ENCODE measurements around the gene KLHL2.
A peak's percentile ranks its signal among the peaks of the same experiment; 100 is the strongest.
"Not testable (repeated sequence)": the region's sequence is repeated elsewhere in the genome, so short reads cannot be mapped to it uniquely, and the experiment has no call there.

Gene KLHL2

DNA sequence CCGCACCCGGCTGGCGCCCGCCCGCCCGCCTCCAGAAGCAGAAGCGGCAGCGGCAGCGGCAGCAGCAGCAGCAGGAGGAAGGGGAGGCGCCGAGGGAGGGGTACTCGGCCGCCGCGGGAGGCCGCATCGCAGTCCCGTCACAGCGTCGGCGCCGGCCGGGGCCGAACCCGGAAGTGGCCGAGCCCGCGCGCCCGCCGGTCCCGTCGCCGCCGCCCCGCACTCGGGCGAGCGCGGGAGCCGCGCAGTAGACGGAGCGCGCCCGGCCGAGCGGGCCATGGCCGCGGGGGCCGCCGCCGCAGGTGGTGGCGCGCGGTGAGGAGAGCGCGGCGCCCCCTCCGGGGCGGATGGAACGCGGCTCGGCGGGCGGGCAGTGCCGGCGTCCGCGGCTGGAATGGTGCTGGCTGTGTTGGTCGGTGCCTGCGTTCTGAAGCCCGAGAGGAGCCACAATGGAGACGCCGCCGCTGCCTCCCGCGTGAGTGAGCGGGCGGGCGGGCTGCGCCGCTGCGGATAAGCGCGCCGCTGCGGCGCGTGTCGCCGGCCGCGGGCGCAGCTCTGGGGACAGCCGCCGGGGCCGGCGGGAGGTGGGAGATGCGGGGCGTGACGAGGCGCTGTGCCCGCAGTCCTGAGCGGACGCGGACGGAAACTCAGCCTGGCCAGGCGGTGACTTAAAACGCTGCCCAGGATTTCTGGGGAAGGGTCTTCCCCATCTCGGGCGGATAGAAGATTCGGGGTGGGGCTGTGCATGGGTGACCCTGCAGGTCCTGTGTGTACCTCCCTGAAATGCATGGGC lies at the start of gene KLHL2:
Gene KLHL2, plus strand, starts transcription at position 131 of the 790 bp plus-strand sequence. Its CDS starts 316 bp downstream, at position 447.
- peak; percentile 67 for DNase-seq (ENCODE audit: low read depth)

- no peak for DNase-seq (ENCODE audit: low read depth)
Measured at GRCh38 chr4:165158762-165159161, 48.6 kb upstream of the KLHL2 start.

DNA sequence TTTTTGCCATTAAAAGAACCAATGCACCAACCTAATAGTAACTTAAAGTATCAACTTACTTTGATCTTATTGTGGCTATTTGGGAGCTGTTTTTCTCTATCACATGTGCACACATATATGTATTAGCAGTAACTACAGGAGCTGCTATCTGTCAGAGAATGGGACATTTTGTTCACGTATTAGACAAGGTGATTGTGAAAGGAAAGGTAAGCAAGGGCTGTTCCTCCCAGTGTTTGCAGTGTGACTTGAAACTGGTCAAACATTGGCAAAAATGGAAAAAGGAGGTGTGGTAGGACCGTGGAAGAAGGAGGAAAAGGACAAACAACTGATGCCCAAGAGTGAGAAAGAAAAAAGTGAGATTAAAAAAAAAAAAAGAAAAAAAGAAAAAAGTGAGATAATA lies 43.1 kb upstream of the KLHL2 start:
- DNase-seq (ENCODE audit: low read depth) = no peak

DNA sequence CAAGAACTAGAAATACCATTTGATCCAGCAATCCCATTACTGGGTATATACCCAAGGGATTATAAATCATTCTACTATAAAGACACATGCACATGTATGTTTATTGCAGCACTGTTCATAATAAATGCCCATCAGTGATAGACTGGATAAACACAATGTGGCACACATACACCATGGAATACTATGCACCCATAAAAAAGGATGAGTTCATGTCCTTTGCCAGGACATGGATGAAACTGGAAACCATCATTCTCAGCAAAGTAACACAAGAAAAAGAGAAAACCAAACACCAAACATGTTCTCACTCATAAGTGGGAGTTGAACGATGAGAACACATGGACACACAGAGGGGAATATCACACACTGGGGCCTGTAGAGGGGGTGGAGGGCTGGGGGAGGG lies 40.5 kb upstream of the KLHL2 start:
- DNase-seq (ENCODE audit: low read depth) = not testable (repeated sequence)

- no peak for DNase-seq (ENCODE audit: low read depth)
Measured at GRCh38 chr4:165167650-165168049, 39.7 kb upstream of the KLHL2 start.

DNA sequence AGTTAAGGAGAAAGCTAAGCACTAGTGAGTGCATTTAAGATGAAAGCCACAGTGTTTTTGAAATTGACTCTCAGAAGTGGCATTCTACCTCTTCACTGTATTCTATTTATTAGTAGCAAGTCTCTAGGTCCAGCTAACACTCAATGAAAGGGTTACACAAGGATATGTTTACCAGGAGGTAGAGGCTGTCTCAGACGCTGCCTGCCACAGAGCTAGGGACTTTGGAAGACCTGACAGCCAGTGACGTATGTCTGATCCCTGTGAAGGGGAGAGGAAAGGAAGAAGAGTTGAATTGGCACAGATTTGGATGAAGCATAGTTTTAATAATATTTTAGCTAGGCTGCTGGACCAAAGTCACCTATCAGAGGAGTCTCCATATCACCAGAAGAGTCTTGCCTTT lies 36.5 kb upstream of the KLHL2 start:
- no peak for DNase-seq (ENCODE audit: low read depth)

GRCh38 chr4:165175470-165175869 lies 31.9 kb upstream of the KLHL2 start:
- not testable (repeated sequence) for DNase-seq (ENCODE audit: low read depth)

DNA sequence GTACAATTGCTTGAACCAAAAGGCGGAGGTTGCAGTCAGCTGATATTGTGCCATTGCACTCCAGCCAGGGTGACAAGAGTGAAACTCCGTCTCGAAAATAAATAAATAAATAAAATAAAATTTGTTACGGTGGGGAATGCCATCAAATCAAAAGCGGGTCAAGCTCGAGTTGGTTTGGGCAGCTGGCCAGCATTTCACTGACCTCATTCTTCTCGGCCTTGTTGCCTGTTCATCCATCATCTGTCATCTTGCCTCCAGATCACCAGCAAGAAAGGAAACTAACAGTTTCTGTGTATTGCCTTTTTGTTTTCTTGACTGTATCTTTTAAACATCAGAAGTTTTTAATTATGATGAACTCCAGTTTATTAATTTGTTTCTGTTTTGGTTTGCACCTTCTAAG lies 31.5 kb upstream of the KLHL2 start:
- peak; percentile 25 for DNase-seq (ENCODE audit: low read depth)

DNA sequence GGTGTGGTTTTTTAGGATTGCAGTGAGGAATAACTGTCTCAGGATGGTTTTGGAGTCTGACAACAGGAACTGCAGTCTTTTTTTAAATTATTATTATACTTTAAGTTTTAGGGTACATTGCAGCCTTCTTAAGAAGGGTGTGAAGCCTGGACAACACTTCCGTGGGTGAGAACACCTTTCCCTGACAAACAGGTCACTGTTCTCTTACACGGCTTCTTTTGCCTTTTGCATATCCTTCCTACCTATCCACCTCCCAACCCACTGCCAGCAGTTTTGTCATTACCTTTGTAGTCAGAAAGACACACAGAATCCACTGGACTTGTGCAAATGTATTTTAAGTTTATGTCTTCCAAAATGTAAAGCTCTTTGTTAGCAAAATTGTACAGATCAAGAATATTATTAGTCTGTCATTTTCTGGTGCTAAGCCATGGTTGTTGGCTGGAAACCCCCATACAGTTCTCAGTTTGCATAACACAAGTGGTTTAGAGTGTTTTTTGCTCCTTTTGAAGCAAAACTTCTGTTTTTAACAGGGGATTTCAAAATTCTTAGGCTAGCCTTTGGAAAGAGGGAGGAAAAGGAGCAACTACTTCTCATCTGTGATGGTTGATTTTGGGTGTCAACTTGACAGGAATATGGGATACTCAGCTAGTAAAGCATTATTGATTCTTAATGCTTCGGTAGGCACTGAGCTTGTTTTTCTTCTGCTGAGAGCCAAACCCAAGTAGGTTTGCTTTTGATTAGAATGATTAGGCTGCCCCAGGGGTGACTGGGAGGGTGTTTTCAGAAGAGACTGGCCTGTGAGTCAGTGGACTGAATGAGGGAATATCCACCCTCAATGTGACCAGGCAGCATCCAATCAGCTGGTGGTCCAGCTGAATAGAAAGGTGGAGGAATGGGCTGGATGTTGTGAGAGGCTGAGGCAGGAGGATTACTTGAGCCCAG lies 29.4 kb upstream of the KLHL2 start:
- no peak for DNase-seq (ENCODE audit: low read depth)

GRCh38 chr4:165184220-165184619 lies 23.1 kb upstream of the KLHL2 start:
- no peak for DNase-seq (ENCODE audit: low read depth)

- not testable (repeated sequence) for DNase-seq (ENCODE audit: low read depth)
Measured at GRCh38 chr4:165184998-165185397, 22.4 kb upstream of the KLHL2 start.

GRCh38 chr4:165185448-165185847 lies 21.9 kb upstream of the KLHL2 start:
- DNase-seq (ENCODE audit: low read depth) = no peak

DNA sequence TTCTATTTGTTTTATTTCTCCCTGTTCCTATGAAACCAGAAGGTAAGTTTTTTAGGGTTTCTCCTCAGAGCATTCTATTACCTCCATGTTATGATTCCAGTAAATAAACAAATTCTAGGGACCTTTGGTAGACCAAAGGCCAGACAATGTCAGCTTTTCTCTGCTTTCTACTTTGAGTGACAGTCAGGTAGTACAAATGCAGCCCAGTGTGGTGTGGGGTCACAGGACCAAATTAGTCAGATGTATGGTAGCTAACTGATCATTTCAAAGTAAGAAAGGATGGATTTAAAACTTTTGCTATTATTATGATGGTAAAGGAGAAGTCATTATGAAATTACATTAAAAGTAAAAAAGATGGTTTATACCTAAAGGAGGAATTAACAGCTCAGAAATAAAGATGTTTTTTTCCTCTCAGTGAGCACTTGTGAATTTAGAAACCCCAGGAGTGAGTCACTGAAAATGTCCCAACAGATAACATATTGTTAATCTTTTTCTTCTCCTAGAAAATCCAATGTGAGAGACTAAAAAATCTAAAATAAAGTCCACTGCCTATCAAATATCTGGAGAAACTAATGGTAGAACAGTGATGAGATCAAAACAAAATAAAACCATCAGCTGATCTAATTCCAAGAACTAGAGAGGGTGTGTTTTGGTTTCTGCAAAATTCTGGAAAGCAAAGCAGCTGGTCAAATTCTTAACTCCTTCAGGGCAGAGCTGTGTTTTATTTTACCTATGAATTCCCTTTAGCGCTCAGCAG lies 16.6 kb upstream of the KLHL2 start:
- peak; percentile 22 for DNase-seq (ENCODE audit: low read depth)

GRCh38 chr4:165191348-165191656 lies 16.1 kb upstream of the KLHL2 start:
- DNase-seq (ENCODE audit: low read depth) = no peak

- no peak for DNase-seq (ENCODE audit: low read depth)
Measured at GRCh38 chr4:165191814-165192499, 15.4 kb upstream of the KLHL2 start.

DNA sequence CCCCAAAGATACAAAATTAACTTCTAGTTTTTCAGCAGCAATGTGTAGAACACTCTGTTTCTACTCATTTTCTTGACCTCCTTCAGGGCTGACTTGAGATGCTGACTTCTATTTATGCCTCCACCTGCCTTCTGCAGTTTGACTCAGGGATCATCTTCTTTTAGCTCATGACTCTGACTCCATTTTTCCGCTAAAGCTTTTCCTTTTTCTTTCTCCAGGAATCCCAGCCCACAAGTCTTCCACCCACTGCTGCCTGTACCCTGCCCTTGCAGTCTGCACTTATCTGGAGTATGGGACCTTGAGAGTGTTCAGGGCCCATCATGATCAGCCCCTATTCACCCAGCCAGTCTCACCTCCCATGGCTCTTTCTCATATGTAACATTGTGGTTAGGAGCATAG lies 14.9 kb upstream of the KLHL2 start:
- no peak for DNase-seq (ENCODE audit: low read depth)

DNA sequence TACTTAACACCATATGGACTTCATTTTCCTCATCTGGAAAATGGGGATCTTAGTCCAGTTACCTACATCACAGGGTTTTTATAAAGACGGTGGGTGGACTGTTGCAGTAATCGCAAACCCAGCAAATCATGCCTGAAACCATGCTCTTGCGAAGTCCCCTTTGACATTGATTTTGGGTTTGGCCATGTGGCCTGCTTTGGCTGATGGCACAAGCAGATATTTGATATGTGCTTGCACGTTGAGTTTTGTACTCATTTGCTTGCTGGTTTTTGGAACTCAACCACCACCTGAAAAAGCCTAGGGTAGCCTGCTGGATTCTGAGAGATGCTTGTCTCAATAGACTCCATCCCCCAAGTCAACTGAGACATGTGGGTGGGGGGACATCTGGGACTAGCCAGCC lies 14.4 kb upstream of the KLHL2 start:
- DNase-seq (ENCODE audit: low read depth) = no peak

DNA sequence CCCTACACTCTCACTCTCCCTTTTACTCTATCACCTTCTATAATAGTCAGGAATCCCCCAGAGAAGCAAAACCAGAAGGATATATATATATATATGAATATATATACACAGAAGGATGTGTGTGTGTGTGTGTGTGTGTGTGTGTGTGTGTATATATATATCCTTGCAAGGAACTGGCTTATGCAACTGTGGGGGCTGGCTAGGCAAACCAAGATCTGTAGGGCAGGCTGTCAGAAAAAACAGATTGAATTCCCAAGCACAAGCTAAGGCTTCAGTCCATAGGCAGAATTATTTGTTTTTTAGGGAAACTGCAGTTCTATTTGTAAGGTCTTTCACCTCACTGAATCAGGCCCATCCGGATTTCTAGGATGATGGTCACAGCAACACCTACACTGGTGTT lies 13.0 kb upstream of the KLHL2 start:
- no peak for DNase-seq (ENCODE audit: low read depth)

- no peak for DNase-seq (ENCODE audit: low read depth)
Measured at GRCh38 chr4:165198329-165198728, 9.0 kb upstream of the KLHL2 start.

DNA sequence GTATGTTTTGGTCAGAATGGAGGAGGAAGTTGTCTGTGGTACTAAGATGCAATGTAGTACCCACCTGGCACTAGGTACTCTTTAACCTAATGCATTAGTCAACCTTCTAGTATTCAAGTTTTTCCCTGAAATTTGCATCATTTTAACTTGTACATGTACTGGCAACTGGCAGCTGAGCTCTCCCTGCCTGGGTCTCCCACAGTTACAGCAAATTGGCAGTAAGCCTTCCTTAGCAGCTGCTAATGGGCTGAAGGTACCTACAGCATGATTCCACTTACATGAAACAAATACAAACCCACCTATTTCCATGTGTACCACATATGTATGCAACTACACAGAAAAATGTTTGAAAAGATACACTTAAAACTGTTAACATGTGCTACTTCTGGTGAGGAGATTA lies 8.1 kb upstream of the KLHL2 start:
- DNase-seq (ENCODE audit: low read depth) = no peak

GRCh38 chr4:165199722-165200121 lies 7.6 kb upstream of the KLHL2 start:
- DNase-seq (ENCODE audit: low read depth) = no peak

- no peak for DNase-seq (ENCODE audit: low read depth)
Measured at GRCh38 chr4:165201806-165202205, 5.6 kb upstream of the KLHL2 start.
